Measurements from ENCODE around the gene XXYLT1.
"Not testable (repeated sequence)": the region's sequence is repeated elsewhere in the genome, so short reads cannot be mapped to it uniquely, and the experiment has no call there.

XXYLT1 gene

DNA sequence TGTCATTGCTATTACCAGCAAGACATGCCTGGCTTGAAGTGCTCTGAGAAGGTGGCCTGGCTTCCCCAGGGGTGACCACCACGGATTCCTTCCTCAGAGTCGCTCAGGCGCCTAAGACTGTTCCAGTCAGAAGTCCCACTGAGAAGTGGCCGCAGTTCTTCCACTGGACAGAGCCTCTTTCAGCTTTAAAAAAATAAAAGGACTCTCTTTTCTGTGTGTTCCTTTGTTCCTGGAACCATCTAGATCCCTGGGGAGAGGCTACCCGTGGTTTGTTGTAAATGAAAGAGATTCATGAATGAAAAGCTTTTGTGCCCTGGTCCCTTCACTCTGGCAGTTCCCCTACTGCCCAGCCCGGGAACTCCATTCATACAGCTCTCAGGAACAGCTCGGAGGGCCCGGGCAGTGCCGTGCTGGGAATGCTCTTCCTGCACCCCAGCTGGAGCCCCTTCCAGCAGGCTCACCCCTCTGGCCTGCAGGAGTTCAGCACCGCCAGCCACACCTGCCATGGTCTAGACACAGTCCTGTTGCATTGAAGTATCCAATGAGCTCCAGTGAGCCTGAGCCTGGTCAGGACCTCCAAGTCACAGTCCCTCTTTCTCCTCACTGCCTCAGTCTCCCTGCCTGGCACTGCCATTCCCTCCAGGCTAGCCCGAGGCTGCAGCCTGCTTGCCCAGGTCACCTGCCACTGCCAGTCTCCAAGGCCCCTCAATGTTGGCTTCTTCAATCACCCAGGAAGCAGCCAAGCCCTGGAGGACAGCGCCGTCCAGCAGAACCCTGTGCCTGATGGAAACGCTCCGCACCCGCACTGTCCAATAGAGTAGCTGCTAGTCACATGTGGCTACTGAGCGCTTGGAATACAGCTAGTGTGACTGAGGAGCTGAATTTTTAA lies 75.4 kb downstream of the XXYLT1 start:
- no peak overlapping the region for H3K4me3 ChIP-seq (ENCODE audit: low read length)
- no peak for DNase-seq (ENCODE audit: low read depth, low spot score)

DNA sequence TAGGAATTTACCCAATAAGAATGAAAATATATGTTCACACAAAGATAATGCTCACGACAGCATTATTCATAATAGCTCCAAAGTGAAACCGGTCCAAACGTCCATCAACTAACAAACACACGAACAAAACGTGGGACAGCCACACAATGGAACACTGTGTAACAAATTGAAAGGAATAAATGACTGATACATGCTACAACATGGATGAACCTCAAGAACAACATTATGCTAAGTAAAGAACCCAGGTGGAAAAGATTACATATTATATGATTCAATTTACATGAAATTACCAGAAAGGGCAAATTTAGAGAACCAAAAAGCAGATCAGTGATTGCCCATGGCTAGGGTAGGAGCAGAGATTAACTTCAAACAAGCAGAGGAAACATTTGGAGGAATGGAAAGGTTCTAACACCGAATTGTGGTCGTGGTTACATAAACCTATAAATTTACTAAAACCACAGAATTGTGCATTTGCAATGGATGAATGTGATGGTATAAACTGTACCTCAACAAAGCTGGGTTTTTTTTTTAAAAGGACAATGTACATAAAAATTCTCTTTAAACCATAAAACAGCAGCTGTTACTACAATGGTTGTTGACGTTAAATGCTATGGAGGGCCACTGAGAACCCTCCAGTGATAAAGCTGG lies 76.3 kb downstream of the XXYLT1 start:
- DNase-seq (ENCODE audit: low read depth, low spot score) = peak; percentile 58
- no peak overlapping the region for H3K4me3 ChIP-seq (ENCODE audit: low read length)

DNA sequence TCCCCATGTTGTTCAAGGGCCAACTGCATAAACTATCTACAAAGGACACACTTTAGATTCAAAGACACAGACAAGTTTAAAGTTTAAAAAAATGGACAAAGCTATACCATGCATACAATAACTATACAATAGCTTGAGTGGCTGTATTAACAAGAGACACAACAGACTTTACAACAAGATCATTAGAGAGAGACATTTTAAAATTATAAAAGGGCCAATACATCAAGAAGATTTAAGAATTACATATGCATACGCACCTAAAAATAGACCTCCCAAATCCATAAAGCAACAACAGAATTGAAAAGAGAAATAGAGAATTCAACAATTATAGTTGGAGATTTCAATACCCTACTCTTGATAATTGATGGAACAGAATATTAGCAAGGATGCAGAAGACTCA lies 79.4 kb downstream of the XXYLT1 start:
- DNase-seq (ENCODE audit: low read depth, low spot score) = no peak
- H3K4me3 ChIP-seq (ENCODE audit: low read length) = no peak overlapping the region

DNA sequence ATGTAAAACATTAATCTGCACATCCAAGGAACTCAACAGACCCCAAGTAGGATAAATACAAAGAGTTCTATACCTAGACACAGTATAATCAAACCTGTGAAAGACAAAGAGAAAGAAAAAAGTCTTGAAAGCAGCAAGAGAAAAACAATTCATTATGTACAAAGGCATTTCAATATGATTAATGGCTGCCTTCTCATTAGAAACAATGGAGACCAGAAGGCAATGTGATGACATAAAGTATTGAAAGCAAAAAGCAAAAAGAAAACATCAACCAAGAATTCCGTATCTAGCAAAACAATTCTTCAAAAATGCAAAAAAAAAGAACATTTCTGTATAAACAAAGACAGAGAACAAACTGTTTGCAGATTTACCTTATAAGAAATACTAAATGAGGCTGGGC lies 81.1 kb downstream of the XXYLT1 start:
- DNase-seq (ENCODE audit: low read depth, low spot score) = no peak
- H3K4me3 ChIP-seq (ENCODE audit: low read length) = no peak overlapping the region

DNA sequence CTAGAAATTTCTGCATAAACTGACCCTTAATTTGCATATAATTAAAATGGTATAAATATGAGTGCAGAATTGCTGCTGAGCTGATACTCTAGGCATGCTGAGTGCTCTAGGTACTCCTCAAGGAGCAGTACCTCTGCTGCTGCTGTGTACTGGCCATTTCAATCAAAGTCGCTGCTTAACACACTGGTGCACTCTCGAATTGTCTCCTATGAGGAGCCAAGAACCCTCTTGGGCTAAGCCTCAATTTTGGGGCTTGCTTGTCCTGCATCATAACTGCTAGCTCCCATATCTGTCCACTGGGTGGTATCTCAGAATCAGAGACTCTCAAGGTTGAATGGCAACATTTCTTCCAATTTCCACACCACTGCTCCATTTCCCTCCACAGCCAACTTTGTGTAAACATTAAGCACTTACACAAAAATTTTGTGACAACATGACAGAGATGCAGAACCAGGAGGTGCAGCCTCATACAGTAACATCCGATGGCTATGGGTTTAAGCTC lies 82.5 kb downstream of the XXYLT1 start:
- no peak for DNase-seq (ENCODE audit: low read depth, low spot score)
- no peak overlapping the region for H3K4me3 ChIP-seq (ENCODE audit: low read length)

DNA sequence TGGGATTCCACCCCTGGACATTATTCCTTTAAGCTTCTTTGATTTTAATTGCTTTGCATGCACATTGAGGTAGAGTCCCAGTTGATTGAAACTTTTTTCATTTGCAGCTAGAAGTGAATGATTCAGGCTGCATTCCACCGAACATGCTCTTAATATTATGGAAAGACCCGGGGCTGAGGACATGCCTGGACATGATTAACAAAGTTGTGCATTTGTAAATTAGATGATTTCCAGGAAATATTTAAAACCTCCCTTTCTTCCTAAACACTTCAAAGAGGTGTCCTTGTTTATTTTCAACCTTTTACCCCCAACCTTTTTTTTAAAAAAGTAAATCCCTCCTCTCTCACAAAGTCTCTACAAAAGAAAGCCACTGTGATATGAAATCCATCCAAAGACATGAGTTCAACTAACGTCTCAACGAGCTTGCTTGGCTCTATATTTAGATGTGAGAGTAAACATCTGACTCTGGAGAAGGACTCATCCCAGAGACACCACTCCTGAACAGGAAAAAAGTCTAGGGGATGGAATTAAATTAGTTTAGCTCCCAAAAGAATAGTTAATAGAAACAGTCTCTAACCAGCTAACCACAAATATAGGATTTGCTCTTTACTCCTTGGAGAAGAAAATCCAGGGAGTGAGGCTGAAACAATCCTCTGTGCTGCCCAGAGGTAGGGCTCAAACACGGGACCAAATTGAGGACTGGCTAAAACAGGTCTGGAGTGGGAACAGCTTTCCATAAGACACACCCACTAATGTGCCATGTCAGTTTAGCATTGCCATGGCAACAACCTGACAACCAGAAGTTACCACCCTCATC lies 83.1 kb downstream of the XXYLT1 start:
- no peak for DNase-seq (ENCODE audit: low read depth, low spot score)
- H3K4me3 ChIP-seq (ENCODE audit: low read length) = no peak overlapping the region

DNA sequence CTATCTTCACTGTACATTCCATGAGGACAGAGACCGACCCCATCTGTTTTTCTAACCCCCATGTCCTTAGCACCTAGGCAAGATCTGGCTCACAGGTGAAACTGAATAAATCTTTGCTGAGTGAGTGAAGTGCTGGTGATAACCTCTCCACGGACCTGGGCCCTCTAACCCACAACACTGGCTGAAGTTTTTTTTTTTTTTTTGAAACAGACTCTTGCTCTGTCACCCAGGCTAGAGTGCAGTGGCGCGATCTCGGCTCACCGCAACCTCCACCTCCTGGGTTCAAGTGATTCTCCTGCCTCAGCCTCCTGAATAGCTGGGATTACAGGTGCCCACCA lies 84.3 kb downstream of the XXYLT1 start:
- H3K4me3 ChIP-seq (ENCODE audit: low read length); DNase-seq (ENCODE audit: low read depth, low spot score): not testable (repeated sequence)

DNA sequence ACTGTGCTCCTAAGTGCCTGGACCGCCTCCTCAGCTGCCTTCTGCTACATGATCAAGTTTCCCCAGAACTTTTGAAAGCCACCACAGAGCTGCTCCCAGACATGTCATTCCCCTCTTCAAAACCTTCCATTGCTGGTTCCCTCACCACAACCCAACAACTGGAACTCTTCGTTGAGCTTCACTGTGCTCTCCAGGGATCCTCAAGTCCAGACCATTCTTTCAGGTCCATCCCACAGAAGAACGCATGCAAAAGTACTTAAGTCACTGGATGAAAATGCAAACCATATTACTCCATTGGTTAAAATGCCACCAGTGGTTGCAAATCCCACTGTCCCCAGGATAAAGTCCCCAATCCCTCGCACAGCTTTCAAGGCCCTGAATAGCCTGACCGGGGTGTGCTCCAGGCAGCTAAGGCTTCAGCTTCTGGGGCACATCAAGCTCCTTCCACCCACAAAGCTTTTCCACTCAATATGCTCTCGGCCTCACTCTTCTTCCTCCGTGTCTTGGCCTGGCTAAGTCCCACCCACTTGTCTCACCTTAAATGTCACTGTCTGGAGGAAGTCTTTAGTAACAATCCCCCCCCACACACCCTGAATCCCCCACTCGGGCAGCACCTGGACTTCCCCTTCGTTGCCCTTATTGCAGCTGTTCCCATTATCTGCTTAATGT lies 84.8 kb downstream of the XXYLT1 start:
- H3K4me3 ChIP-seq (ENCODE audit: low read length) = no peak overlapping the region
- DNase-seq (ENCODE audit: low read depth, low spot score) = no peak

DNA sequence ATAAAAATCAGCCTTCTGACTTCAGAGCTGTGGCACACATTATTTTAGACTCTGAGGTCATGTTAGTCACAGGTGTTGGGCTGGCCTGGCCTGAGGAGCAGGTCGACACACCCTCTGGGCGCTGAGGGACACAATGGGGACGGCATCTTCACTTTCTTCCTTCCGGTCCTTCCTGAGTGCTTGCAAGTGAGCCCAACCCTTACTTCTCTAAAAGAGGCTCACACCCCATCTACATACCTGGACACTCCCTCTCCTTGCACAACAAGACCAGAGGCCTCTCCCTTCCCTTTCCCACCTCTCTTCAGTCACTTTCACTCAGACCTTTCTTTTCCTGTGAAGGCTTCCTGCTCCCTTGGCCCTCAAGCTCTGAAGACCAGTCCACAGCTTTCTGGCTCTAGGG lies 85.4 kb downstream of the XXYLT1 start:
- H3K4me3 ChIP-seq (ENCODE audit: low read length) = no peak overlapping the region
- no peak for DNase-seq (ENCODE audit: low read depth, low spot score)

DNA sequence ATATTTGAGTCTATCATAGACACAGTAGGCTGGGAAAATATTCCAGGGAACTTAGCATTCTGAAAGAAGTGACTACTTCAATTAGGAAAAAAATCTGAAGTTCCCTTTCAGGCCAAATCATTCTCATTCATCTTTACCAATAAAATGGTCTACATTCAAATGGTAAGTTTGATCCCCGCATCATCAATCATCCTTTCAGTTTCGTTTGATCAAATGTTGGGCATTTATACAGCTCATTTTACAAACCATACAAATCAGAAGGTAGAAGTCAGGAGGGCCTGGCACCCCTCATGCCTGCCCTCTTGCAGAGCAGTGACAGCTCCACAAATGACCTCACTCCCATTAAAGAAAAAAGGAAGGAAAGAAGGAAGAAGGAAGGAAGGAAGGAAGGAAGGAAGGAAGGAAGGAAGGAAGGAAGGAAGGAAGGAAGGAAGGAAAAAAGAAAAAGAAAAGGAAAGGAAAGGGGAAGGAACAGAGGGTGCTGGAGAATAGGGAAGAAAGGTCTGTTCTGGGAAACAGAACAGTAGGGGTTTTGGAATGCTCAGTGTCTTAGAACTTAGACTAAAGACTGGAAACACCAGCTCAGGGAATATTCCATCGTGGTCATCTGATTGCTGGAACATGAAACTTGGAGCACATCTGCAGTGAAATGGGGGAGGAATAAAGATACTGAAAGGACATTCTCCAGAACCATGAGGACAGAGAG lies 86.1 kb downstream of the XXYLT1 start:
- H3K4me3 ChIP-seq (ENCODE audit: low read length) = no peak overlapping the region
- no peak for DNase-seq (ENCODE audit: low read depth, low spot score)

DNA sequence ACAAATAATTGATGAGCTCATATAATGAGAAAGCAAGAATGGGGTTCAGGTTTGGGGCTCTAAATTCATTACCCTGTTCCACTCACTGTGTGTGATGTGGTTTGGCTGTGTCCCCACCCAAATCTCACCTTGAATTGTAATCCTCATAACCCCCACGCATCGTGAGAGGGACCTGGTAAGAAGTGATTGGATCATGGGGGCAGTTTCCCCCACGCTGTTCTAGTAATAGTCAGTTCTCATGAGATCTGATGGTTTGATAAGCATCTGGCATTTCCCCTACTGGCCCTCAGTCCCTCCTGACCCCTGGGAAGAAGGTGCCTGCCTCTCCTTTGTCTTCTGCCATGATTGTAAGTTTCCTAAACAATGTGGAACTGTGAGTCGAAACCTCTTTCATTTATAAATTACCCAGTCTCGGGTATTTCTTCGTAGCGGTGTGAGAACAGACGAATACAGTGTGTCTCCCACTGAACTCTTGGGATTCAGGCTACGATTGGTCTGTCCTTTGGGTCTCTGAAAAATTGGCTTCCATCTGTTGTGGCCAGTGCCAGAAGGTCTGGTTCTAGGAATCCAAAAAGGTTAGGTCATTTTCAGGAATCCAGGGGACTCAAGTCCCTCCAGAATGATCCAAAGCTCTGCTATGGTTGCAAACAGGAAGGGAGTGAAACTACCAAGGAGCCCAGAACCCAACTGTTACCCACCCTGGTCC lies 87.7 kb downstream of the XXYLT1 start:
- no peak for DNase-seq (ENCODE audit: low read depth, low spot score)
- H3K4me3 ChIP-seq (ENCODE audit: low read length) = no peak overlapping the region

DNA sequence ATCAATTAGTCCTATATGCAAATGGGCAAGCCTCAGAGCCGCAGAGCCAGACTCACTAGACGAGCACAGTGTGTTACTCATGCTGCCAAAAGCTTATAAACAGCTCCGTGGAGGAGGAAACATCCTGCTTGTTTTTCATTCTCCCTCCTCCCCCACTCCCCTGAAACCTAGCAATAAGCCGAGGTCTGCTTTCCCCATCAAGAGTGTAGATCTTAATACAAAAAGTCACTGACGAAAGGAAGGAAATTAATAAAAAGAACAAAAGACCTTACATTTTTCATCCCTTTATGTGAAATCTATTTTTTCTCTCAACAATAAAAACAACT lies 88.5 kb downstream of the XXYLT1 start:
- DNase-seq (ENCODE audit: low read depth, low spot score) = no peak
- H3K4me3 ChIP-seq (ENCODE audit: low read length) = no peak overlapping the region

DNA sequence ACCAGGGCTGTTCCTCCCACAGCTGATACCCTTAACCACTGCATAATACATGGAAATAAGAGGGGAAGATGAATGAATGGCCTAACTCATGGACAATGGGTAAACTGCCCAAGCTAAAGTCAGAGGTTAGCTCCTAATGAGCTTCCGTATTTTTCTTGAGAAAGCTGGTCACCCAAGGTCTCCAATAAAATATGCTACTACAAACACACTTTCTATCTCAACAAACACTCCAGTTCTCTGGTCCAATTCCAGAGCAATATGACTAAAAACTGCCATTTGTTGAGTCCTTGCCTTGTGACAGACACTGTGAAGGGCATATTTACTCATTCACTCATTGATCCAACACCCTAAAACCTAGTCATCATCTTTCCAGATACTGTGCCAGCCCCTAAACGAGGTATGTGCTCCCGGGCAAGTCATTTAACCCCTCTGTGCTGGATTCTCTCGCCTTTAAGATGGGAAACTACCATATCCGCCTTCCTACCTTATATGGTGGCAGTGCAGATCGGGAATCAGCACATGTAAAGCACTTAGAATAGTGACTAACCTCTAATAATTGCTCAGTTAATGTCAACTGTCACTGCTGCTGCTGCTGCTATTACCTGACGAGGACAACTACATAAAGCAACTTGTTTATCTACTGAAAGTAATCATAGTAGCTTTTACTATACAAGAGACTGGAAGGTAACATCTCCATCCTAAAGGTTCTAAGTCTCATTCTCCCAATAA lies 89.1 kb downstream of the XXYLT1 start:
- no peak overlapping the region for H3K4me3 ChIP-seq (ENCODE audit: low read length)
- DNase-seq (ENCODE audit: low read depth, low spot score) = no peak

DNA sequence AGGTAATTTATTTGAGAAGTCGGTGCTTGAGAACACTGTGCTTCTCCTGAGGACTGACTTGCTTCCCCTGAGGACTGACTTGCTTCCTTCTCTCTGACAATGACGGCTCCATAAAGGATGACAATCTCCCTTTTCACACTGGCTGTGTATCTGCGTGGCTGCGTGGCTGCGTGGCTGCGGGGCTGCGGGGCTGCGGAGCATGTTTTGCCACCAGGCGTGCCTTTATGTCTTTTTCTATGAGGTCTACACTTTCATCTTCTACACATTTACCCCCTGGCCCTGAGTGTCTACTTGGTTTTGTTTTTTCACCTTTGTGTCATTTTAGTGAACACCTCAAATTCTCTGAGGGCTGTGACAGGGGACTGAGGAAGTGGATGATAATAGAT lies 89.9 kb downstream of the XXYLT1 start:
- no peak for DNase-seq (ENCODE audit: low read depth, low spot score)
- H3K4me3 ChIP-seq (ENCODE audit: low read length) = no peak overlapping the region

DNA sequence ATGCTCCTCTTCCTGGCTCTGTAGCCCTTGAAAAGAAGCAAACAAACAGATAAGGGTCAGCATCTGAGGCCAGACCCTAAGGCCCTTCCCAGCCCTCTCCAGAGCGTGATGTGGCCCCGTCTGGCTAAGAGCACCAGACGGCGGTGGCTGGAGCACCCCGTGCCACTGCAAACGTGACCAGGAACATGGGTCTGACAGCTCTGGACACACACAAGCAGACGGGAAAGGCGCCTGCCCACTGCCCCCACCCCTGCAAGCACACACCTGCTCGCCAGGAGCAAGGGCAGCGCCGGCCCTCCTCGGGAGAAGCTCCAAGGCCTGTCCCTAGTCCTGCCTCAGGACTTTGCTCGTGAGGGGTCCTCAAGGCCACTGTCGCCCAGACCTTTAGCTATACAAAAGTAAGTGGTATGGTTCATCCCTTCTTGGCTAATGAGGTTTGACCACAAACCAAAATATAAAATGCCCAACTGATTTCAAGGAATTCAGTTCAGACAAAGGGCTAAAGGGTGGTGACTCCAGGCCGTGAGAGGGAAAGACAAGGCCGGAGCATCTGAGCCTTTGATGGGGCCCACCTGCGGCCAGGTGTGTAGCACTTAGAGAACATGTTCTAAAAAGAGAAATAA lies 90.4 kb downstream of the XXYLT1 start:
- no peak overlapping the region for H3K4me3 ChIP-seq (ENCODE audit: low read length)
- no peak for DNase-seq (ENCODE audit: low read depth, low spot score)

DNA sequence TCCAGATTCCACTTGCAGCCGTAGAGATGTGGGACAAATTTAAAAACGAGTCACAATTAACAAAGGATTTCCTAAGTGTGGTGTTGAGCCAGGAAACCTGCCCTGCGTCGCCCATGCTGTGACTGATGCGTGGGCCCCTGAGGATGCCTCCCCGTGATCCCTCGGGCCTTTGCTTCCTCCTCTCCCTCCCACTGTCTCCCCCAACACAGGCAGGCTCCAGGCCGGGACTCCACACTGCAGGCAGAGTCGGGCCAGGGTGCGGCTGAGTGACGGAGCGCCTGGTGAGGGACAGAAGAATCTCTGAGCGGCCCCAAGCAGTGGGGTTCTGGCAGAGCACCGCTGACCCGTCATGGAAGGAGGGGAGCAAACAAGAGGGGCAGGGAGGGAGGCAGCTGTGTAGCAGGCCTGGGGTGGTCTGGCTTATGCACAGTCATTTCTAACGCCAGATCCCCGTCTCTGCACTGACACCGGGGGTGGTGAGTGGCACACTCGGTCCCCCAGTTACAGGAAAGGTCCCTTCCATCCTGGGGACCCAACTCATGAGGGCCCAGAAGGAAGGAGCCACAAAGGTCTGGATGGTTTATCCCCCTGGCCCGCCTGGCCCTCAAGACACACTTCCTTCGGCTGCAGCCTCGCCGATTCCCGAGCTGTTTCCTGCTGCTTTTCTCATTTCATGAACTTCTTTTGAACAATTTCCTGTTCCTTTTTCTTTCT lies 91.0 kb downstream of the XXYLT1 start:
- no peak for DNase-seq (ENCODE audit: low read depth, low spot score)
- H3K4me3 ChIP-seq (ENCODE audit: low read length) = no peak overlapping the region

Measured in Jurkat, Clone E6-1 (cell line).